WTC11 (cell line): ENCODE results near the gene NEMP1.

Experiments
- ATF2 ChIP-seq: sonication (generic); formaldehyde crosslinking; IDR thresholded peaks from 2 replicates; pipeline ENCODE4 v1.8.1; 2022; ENCODE audit warnings: low read depth, missing genetic modification reagents, borderline replicate concordance
- CBFB ChIP-seq: sonication (generic); formaldehyde crosslinking; IDR thresholded peaks from 2 replicates; pipeline ENCODE4 v1.8.1; 2022; ENCODE audit warnings: mild to moderate bottlenecking, low read depth, missing genetic modification reagents
- CREM ChIP-seq: sonication (generic); formaldehyde crosslinking; IDR thresholded peaks from 2 replicates; pipeline ENCODE4 v1.8.1; 2022; ENCODE audit warnings: mild to moderate bottlenecking, missing genetic modification reagents, moderate library complexity
- CTCF ChIP-seq: fragments of 200-600 bp; IDR thresholded peaks from 2 replicates; pipeline ENCODE4 v1.8.0; 2022; ENCODE audit warnings: antibody characterized with exemption
- E2F1 ChIP-seq: sonication (generic); formaldehyde crosslinking; IDR thresholded peaks from 2 replicates; pipeline ENCODE4 v1.8.0; 2022; ENCODE audit warnings: mild to moderate bottlenecking, missing genetic modification reagents
- ELF4 ChIP-seq: sonication (generic); formaldehyde crosslinking; IDR thresholded peaks from 2 replicates; pipeline ENCODE4 v1.8.1; 2022; ENCODE audit warnings: low read depth, mild to moderate bottlenecking, moderate library complexity, missing genetic modification reagents
- ETV6 ChIP-seq: sonication (generic); formaldehyde crosslinking; IDR thresholded peaks from 2 replicates; pipeline ENCODE4 v1.8.1; 2022; ENCODE audit warnings: mild to moderate bottlenecking, missing genetic modification reagents
- SP1 ChIP-seq: sonication (generic); formaldehyde crosslinking; conservative IDR thresholded peaks from 2 replicates; pipeline ENCODE4 v1.8.1; 2022; ENCODE audit warnings: missing genetic modification reagents
- TCF7 ChIP-seq: sonication (generic); formaldehyde crosslinking; IDR thresholded peaks from 2 replicates; pipeline ENCODE4 v1.8.0; 2022; ENCODE audit warnings: mild to moderate bottlenecking, low read depth, missing genetic modification reagents, moderate library complexity
- ZNF416 ChIP-seq: fragments of 250-450 bp; sonication (Bioruptor Pico); IDR thresholded peaks from 2 replicates; pipeline ENCODE4 v1.9.0; 2021; ENCODE audit warnings: mild to moderate bottlenecking, inconsistent platforms

DNA sequence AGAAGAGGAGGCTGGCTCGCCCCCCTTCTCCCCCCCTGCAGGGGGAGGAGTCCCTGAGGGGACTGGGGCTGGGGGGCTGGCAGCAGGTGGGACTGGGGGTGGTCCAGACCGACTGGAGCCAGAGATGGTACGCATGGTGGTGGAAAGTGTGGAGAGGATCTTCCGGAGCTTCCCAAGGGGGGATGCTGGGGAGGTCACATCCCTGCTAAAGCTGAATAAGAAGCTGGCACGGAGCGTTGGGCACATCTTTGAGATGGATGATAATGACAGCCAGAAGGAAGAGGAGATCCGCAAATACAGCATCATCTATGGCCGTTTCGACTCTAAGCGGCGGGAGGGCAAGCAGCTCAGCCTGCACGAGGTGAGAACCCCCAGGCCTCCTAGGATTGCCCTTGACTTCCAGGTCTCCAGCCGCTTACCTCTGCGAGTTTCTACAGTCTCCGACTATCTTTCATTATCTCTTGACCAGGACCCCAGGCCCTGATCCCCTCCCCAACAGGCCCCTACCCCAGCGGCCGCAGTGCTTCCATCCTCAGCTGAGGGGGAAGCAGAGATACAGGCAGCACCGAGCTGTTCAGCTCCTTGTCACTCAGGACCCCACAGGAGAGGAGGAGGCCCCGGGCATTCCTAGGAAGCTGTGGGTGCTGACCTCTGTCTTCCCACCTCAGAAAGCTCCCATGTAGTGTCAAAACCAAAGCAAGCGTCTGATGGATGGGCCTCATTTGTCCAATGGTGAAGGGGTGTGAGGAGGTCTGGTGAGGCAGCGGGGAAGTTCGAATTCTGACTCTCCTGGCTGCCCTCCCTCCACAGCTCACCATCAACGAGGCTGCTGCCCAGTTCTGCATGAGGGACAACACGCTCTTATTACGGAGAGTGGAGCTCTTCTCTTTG, 13.3 kb upstream of the NEMP1 start:
- no peak for TF ChIP-seq TCF7 (CRISPR knock-in tag)
- TF ChIP-seq CTCF = no peak
- TF ChIP-seq CREM = no peak
- TF ChIP-seq CBFB = no peak
- no peak for TF ChIP-seq ELF4 (CRISPR knock-in tag)
- TF ChIP-seq ZNF416 (CRISPR knock-in tag) = no peak
- TF ChIP-seq ATF2 (CRISPR knock-in tag) = no peak
- TF ChIP-seq E2F1 (CRISPR knock-in tag) = no peak
- no peak for TF ChIP-seq ETV6 (CRISPR knock-in tag)
- no peak for TF ChIP-seq SP1 (CRISPR knock-in tag)
